Erythroblast (primary cell): ENCODE measurements around the gene AMDHD2.
"Not testable (repeated sequence)": the region's sequence is repeated elsewhere in the genome, so short reads cannot be mapped to it uniquely, and the experiment has no call there.

ENCODE experiments used
- DNase-seq, 2 experiments: peaks; one replicate each; lab custom pipeline; 2025; lab: John Stamatoyannopoulos, UW
- GATA1 ChIP-seq: IDR thresholded peaks from 2 replicates; pipeline ENCODE4 v1.6.1; 2011; ENCODE audit warnings: low read depth, mild to moderate bottlenecking, control low read depth, low read length, moderate library complexity
- POLR2A ChIP-seq: IDR thresholded peaks from 2 replicates; pipeline ENCODE4 v1.6.1; 2011; ENCODE audit warnings: mild to moderate bottlenecking, low read length

Gene AMDHD2

GRCh38 chr16:2535625-2536013 is 15.4 kb downstream of the AMDHD2 start:
- TF ChIP-seq GATA1 (no peak), POLR2A (no peak)
- no peak for DNase-seq

- DNase-seq, result peak; percentile 96 to 97
- no peak for TF ChIP-seq POLR2A
- no peak for TF ChIP-seq GATA1
Measured at GRCh38 chr16:2537451-2538379, 17.5 kb downstream of the AMDHD2 start, which contains the start of gene PDPK1. TSS of gene PDPK1 (plus strand) at chr16:2538021. CDS start at chr16:2538113, 92 bp downstream.

- peak in 1 of 2 experiments; percentile 66 for DNase-seq
Measured at GRCh38 chr16:2539192-2539844, 19.1 kb downstream of the AMDHD2 start.

- DNase-seq, result peak; percentile 45 to 46
Measured at GRCh38 chr16:2539845-2540458, 19.8 kb downstream of the AMDHD2 start.

- DNase-seq, result not testable (repeated sequence)
Measured at GRCh38 chr16:2540912-2541311, 20.7 kb downstream of the AMDHD2 start.

GRCh38 chr16:2541409-2541808 is 21.2 kb downstream of the AMDHD2 start:
- DNase-seq, result not testable (repeated sequence)

- DNase-seq, result not testable (repeated sequence)
Measured at GRCh38 chr16:2543771-2544170, 23.6 kb downstream of the AMDHD2 start.

GRCh38 chr16:2550283-2550878 is 30.2 kb downstream of the AMDHD2 start:
- DNase-seq, result not testable (repeated sequence)

GRCh38 chr16:2551420-2551889 is 31.3 kb downstream of the AMDHD2 start:
- not testable (repeated sequence) for DNase-seq

GRCh38 chr16:2554709-2555425 is 34.7 kb downstream of the AMDHD2 start:
- DNase-seq, result not testable (repeated sequence)

- not testable (repeated sequence) for DNase-seq
Measured at GRCh38 chr16:2557150-2557549, 37.0 kb downstream of the AMDHD2 start.

- not testable (repeated sequence) for DNase-seq
Measured at GRCh38 chr16:2560131-2560797, 40.1 kb downstream of the AMDHD2 start.

GRCh38 chr16:2560798-2561133 is 40.6 kb downstream of the AMDHD2 start:
- not testable (repeated sequence) for DNase-seq

- DNase-seq, result not testable (repeated sequence)
Measured at GRCh38 chr16:2567506-2567905, 47.3 kb downstream of the AMDHD2 start.

GRCh38 chr16:2568573-2568972 is 48.4 kb downstream of the AMDHD2 start:
- not testable (repeated sequence) for DNase-seq

- not testable (repeated sequence) for DNase-seq
Measured at GRCh38 chr16:2572704-2573103, 52.5 kb downstream of the AMDHD2 start.

GRCh38 chr16:2575839-2576238 is 55.7 kb downstream of the AMDHD2 start:
- DNase-seq, result not testable (repeated sequence)

- not testable (repeated sequence) for DNase-seq
Measured at GRCh38 chr16:2577044-2577443, 56.9 kb downstream of the AMDHD2 start.

GRCh38 chr16:2578905-2579304 is 58.7 kb downstream of the AMDHD2 start:
- not testable (repeated sequence) for DNase-seq

- peak in 1 of 2 experiments; percentile 17 for DNase-seq
Measured at GRCh38 chr16:2580143-2580542, 60.0 kb downstream of the AMDHD2 start.
